Ovary (tissue), 9 donors: ENCODE results near the gene LMF2. TPM values are rescaled to one million over a fixed set of nuclear protein-coding genes. Genes with fewer than 3 reads are reported as not detected.
"Not testable (repeated sequence)": the region's sequence is repeated elsewhere in the genome, so short reads cannot be mapped to it uniquely, and the experiment has no call there.

Experiments
- DNase-seq, 5 donors: peaks; one replicate each; pipeline ENCODE4 v3.0.0-alpha.2; 2019 to 2020
- H3K27ac ChIP-seq, 2 donors: fragments of 200-600 bp; one replicate each; pipeline versions ENCODE4 v1.5.1 to v1.8.0; 2019 to 2022
- H3K27me3 ChIP-seq: fragments of 200-600 bp; one replicate; pipeline ENCODE4 v1.8.0; 2022
- H3K36me3 ChIP-seq: fragments of 200-600 bp; sonication (generic); one replicate; pipeline ENCODE4 v1.5.1; 2019
- H3K4me1 ChIP-seq: one replicate; pipeline ENCODE4 v1.8.1; 2013; ENCODE audit warnings: mild to moderate bottlenecking, moderate library complexity; ENCODE audit not compliant: insufficient read depth
- H3K4me3 ChIP-seq: fragments of 200-600 bp; sonication (generic); one replicate; pipeline ENCODE4 v1.5.1; 2017
- H3K9me3 ChIP-seq, 2 donors: fragments of 200-600 bp in 1 of 2; sonication (generic) in 1 of 2; one replicate each; pipeline versions ENCODE4 v1.5.1 to v1.8.1; 2013 to 2019; ENCODE audit warnings: mild to moderate bottlenecking in 1 of 2, moderate library complexity in 1 of 2
- EP300 ChIP-seq: sonication (generic); formaldehyde crosslinking; IDR thresholded peaks from one replicate; pipeline ENCODE4 v1.6.1; 2017; ENCODE audit warnings: antibody characterized with exemption
- POLR2A ChIP-seq: fragments of 450-650 bp; IDR thresholded peaks from one replicate; pipeline ENCODE4 v1.6.1; 2017; ENCODE audit warnings: antibody characterized with exemption, mild to moderate bottlenecking, moderate library complexity
- WGBS, 3 donors: extraction: QIAGEN DNeasy Blood & Tissue Kit in 1 of 3; methylation state at CpG; one replicate each; pipeline versions ENCODE4 v1.1.5 to v1.1.7; 2013 to 2017; 5-methylcytosine and 5-hydroxymethylcytosine counted together
- intact Hi-C, 4 donors: fragments of 100-400 bp; cut with DNase I; formaldehyde crosslinking; loops; one replicate each; pipeline versions ENCODE4 v1.11.0 to v1.15.1; 2022 to 2023
- polyA plus RNA-seq, 2 donors: library from polyadenylated mRNA; stranded (reverse); fragments of 200-250 nt in 1 of 2; fragments of 350-450 nt in 1 of 2; fragmentation: Illumina TruSeq in 1 of 2; extraction: RNeasy Lipid Tissue Mini Kit (QIAGEN cat#74804) in 1 of 2; gene quantifications; one replicate each; pipeline ENCODE4 v1.2.3, GENCODE V29; 2013 to 2014
- total RNA-seq, 7 donors: library from RNA; depleted of rRNA in 2 of 7; stranded (reverse); fragments of >200 nt in 2 of 7; fragmentation: NEBNext Ultra II Directional in 3 of 7; extraction: Animal tissue kit (Norgen Biotek cat#: 25700) in 3 of 7; gene quantifications; one replicate each; pipeline versions ENCODE4 v1.1.0 to v1.2.4, GENCODE V29; 2016 to 2023
- TF ChIP-seq, protein P1 (sequence below), 3 donors: fragments of 450-650 bp in 2 of 3; fragments of 200-600 bp in 1 of 3; IDR thresholded peaks; one replicate each; pipeline versions ENCODE4 v1.5.1 to v1.8.0; 2016 to 2022; ENCODE audit warnings: antibody characterized with exemption in 3 of 3, mild to moderate bottlenecking in 1 of 3
- donor health status: DM: no; HTN: no; CAD: no; lungs with moderate emphysema.
- donor health status: DM: no; HTN: no; CAD: no.
- donor health status: Bipolar disorder and iron deficiency.
- donor health status: DM: yes; HTN: yes; CAD: no.
- donor health status: DM: no; HTN: no; CAD: no.
- donor health status: DM: yes; HTN: yes; CAD: no.

LMF2 gene
- total and polyA plus RNA-seq, 9 donors = 1.5 to 76.6 (median 52.3) TPM

DNA sequence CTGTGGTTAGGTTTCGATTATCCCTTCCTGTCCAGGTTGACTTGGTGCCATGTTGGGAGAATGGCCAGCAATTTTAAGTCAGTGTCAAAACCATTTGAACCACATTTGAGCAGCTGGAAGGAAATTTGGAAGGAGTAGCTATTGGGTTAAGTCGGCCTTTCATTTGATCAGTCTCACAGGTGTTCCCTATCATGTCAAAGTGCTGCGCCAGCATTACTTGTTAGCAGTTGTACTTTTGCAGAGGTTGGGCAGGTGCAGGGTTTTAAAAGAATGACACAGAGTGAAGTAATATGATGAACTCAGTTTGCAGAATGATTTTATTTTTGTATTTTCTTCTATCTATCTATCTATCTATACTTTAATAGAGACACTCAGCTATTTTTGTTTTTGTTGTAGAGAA lies 28.7 kb upstream of the LMF2 start:
- Histone ChIP-seq H3K9me3 (no peaks in the 10 kb centered on the region), H3K36me3 (no peaks in the 10 kb centered on the region), H3K27me3 (peaks cover 4% of the 10 kb centered on the region), H3K27ac (no peak overlapping the region), H3K4me3 (no peak overlapping the region), H3K4me1 (peaks cover 9% of the 10 kb centered on the region)
- intact Hi-C loops = no loop called here
- TF ChIP-seq, protein P1, sequence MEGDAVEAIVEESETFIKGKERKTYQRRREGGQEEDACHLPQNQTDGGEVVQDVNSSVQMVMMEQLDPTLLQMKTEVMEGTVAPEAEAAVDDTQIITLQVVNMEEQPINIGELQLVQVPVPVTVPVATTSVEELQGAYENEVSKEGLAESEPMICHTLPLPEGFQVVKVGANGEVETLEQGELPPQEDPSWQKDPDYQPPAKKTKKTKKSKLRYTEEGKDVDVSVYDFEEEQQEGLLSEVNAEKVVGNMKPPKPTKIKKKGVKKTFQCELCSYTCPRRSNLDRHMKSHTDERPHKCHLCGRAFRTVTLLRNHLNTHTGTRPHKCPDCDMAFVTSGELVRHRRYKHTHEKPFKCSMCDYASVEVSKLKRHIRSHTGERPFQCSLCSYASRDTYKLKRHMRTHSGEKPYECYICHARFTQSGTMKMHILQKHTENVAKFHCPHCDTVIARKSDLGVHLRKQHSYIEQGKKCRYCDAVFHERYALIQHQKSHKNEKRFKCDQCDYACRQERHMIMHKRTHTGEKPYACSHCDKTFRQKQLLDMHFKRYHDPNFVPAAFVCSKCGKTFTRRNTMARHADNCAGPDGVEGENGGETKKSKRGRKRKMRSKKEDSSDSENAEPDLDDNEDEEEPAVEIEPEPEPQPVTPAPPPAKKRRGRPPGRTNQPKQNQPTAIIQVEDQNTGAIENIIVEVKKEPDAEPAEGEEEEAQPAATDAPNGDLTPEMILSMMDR (IDR thresholded peaks at IDR 0.05) = no peak
- TF ChIP-seq EP300 = no peak
- no peak for TF ChIP-seq POLR2A
- 32 to 42% (median 38%) methylated on average over 3 of the region's 3 CpGs for WGBS, 3 donors
- no peak for DNase-seq

DNA sequence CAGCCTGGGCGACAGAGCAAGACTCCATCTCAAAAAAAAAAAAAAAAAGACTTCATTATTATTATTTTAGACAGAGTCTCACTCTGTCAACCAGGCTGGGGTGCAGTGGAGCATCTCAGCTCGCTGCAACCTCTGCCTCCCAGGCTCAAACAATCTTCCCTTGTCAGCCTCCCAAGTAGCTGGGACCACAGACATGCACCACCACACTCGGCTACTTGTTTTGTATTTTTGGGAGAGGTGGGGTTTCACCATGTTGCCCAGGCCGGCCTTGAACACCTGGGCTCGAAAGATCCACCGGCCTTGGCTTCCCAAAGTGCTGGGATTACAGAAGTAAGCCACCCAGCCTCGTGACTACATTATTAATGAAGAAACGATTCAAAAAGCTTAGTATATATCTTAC lies 27.6 kb upstream of the LMF2 start:
- peaks cover 18% of the 10 kb centered on the region for H3K4me1 ChIP-seq
- TF ChIP-seq POLR2A (no peak), EP300 (no peak)
- TF ChIP-seq, protein P1 (IDR thresholded peaks at IDR 0.05) = no peak
- intact Hi-C loops = no loop called here
- H3K4me3 ChIP-seq = no peak overlapping the region
- H3K27me3 ChIP-seq = peaks cover 6% of the 10 kb centered on the region
- no peaks in the 10 kb centered on the region for H3K9me3 ChIP-seq
- H3K27ac ChIP-seq = no peak overlapping the region
- DNase-seq = no peak
- no peaks in the 10 kb centered on the region for H3K36me3 ChIP-seq
- 78 to 84% (median 84%) methylated on average over 7 to 8 of the region's 8 CpGs for WGBS, 3 donors

DNA sequence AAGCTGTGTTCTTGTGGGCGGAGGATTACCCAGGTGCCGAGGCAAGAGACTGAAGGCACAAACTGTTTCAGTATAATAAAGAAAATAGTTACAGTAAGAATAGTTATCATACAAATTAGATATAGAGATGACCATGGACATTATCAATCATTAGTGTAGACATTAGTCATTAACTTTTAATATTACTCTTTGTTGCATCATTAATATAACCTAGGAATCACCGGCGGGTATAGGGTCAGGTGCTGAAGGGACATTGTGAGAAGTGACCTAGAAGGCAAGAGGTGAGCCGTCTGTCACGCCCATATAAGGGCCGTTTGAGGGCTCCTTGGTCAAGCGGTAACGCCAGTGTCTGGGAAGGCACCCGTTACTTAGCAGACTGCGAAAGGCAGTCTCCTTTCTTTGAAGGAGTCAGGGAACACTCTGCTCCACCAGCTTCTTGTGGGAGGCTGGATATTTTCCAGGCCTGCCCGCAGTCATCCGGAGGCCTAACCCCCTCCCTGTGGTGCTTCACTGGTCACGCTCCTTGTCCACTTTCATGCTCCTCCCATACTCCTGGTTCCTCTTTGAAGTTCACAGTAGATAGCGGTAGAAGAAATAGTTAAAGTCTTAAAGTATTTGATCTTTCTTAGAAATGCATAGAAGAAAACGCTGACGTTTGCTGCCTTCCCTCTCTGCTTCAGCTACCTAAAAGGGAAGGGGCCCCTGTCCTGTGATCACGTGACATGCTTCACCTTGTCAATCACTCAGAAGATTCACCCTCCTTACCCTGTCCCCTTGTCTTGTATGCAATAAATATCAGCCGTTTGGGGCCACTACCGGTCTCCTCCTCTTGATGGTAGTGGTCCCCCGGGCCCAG lies 26.6 kb upstream of the LMF2 start:
- DNase-seq, H3K36me3 ChIP-seq, H3K4me3 ChIP-seq, intact Hi-C loops, H3K27ac ChIP-seq, H3K27me3 ChIP-seq, H3K9me3 ChIP-seq: not testable (repeated sequence)
- H3K4me1 ChIP-seq = peaks cover 18% of the 10 kb centered on the region
- WGBS, 3 donors = 19 to 27% (median 25%) methylated on average over 21 of the region's 21 CpGs

DNA sequence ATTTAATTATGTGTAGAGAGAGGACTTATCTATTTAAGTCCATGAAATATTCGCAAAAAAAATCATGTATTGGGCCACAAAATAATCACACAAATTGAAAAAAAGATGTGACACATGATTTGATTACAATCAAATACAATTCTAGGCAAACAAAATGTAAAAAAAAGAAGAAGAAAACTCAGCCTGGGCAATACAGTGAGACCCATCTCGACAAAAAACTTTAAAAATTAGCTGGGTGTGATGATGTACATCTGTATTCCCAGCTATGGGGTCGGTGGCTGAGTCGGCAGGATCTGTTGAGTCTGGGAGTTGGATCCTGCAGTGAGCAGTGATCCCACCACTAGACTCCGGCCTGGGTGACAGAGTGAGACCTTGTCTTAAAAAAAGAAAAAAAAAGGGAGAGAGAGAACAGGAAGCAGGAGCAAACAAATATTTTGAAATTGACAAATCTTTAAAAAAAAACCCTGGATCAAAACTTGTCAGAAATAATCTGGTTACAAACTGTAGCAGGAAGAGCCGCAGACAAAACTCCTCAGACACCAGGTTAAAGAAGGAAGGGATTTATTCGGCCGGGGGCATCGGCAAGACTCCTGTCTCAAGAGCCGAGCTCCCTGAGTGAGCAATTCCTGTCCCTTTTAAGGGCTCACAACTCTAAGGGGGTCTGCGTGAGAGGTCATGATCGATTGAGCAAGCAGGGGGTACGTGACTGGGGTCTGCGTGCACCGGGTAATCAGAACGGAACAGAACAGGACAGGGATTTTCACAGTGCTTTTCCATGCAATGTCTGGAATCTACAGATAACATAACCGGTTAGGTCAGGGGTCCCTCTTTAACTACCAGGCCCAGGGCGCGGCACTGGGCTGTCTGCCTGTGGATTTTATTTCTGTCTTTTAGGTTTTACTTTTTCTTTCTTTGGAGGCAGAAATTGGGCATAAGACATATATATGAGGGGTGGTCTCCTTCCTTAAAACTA lies 25.6 kb upstream of the LMF2 start:
- Histone ChIP-seq H3K4me1 (peaks cover 19% of the 10 kb centered on the region), H3K36me3 (no peaks in the 10 kb centered on the region), H3K27ac (no peak overlapping the region), H3K4me3 (no peak overlapping the region), H3K9me3 (no peaks in the 10 kb centered on the region), H3K27me3 (peaks cover 6% of the 10 kb centered on the region)
- DNase-seq = no peak
- 74 to 78% (median 76%) methylated on average over 19 of the region's 19 CpGs for WGBS, 3 donors
- intact Hi-C loops = no loop called here
- TF ChIP-seq EP300 = no peak
- TF ChIP-seq POLR2A = no peak
- TF ChIP-seq, protein P1 (IDR thresholded peaks at IDR 0.05) = no peak
